ENCODE results near the gene RDH13. TPM values are rescaled to one million over a fixed set of nuclear protein-coding genes. Genes with fewer than 3 reads are reported as not detected.

The RDH13 gene
- 19.5 to 20.9 TPM (median 20.3 TPM) in 5 replicates for total RNA-seq (2022; extraction: Qiagen RNA extraction)

GRCh38 chr19:55062735-55063491 lies at the start of gene RDH13:
Gene RDH13, minus strand, starts transcription at chr19:55063148. Its CDS starts 116 bp downstream, at chr19:55063032.

GRCh38 chr19:55075371-55075998 lies 12.5 kb upstream of the RDH13 start, which contains the start of gene EPS8L1:
Gene EPS8L1, plus strand, starts transcription at chr19:55075869. Its CDS starts 576 bp downstream, at chr19:55076445.

Other genes with a start within 250 kb of the RDH13 start
- gene KIR3DL1, start 246.7 kb downstream of the RDH13 start, total RNA-seq (2022; extraction: Qiagen RNA extraction): not detected in 5 replicates
- not detected in 5 replicates for gene KIR2DS4, start 230.5 kb downstream of the RDH13 start, total RNA-seq (2022; extraction: Qiagen RNA extraction)
- 0.06 TPM in 1 of 5 replicates, not detected in the others for gene KIR3DL2, start 212.7 kb downstream of the RDH13 start, total RNA-seq (2022; extraction: Qiagen RNA extraction)
- not detected in 5 replicates for gene FCAR, start 188.9 kb downstream of the RDH13 start, total RNA-seq (2022; extraction: Qiagen RNA extraction)
- not detected in 5 replicates for gene NCR1, start 157.0 kb downstream of the RDH13 start, total RNA-seq (2022; extraction: Qiagen RNA extraction)
- gene NLRP7, start 115.6 kb downstream of the RDH13 start, total RNA-seq (2022; extraction: Qiagen RNA extraction): 0.05 to 0.08 TPM in 2 of 5 replicates, not detected in the others
- 22.4 to 29.0 TPM (median 25.9 TPM) in 5 replicates for gene NLRP2, start 96.8 kb downstream of the RDH13 start, total RNA-seq (2022; extraction: Qiagen RNA extraction)
- gene GP6, start 24.9 kb downstream of the RDH13 start, total RNA-seq (2022; extraction: Qiagen RNA extraction): 0.08 to 0.21 TPM (median 0.16 TPM) in 5 replicates
- gene EPS8L1, start 12.7 kb upstream of the RDH13 start, total RNA-seq (2022; extraction: Qiagen RNA extraction): 3.6 to 6.4 TPM (median 5.4 TPM) in 5 replicates
- gene PPP1R12C, start 54.5 kb upstream of the RDH13 start, total RNA-seq (2022; extraction: Qiagen RNA extraction): 65.1 to 85.5 TPM (median 79.5 TPM) in 5 replicates
- gene TNNT1, start 86.1 kb upstream of the RDH13 start, total RNA-seq (2022; extraction: Qiagen RNA extraction): 108 to 144 TPM (median 132 TPM) in 5 replicates
- 4.8 to 7.9 TPM (median 7.6 TPM) in 5 replicates for gene TNNI3, start 94.6 kb upstream of the RDH13 start, total RNA-seq (2022; extraction: Qiagen RNA extraction)
- 5.2 to 6.4 TPM (median 5.6 TPM) in 5 replicates for gene DNAAF3, start 103.5 kb upstream of the RDH13 start, total RNA-seq (2022; extraction: Qiagen RNA extraction)
- gene SYT5, start 117.1 kb upstream of the RDH13 start, total RNA-seq (2022; extraction: Qiagen RNA extraction): 3.0 to 4.8 TPM (median 4.3 TPM) in 5 replicates
- gene PTPRH, start 146.4 kb upstream of the RDH13 start, total RNA-seq (2022; extraction: Qiagen RNA extraction): 3.1 to 5.8 TPM (median 4.0 TPM) in 5 replicates
- 2.7 to 4.2 TPM (median 3.9 TPM) in 5 replicates for gene TMEM86B, start 165.6 kb upstream of the RDH13 start, total RNA-seq (2022; extraction: Qiagen RNA extraction)
- 93.5 to 110 TPM (median 107 TPM) in 5 replicates for gene PPP6R1, start 195.9 kb upstream of the RDH13 start, total RNA-seq (2022; extraction: Qiagen RNA extraction)
- gene HSPBP1, start 217.0 kb upstream of the RDH13 start, total RNA-seq (2022; extraction: Qiagen RNA extraction): 118 to 141 TPM (median 133 TPM) in 5 replicates
- 2.4 to 3.6 TPM (median 3.1 TPM) in 5 replicates for gene BRSK1, start 220.8 kb upstream of the RDH13 start, total RNA-seq (2022; extraction: Qiagen RNA extraction)

All from A549 treated with Hydrocortisone at 1 μM for 4 hours (cell line).